Stimulated activated CD4-positive, alpha-beta T cell treated with anti-CD3 and anti-CD28 coated beads, Interleukin-1b, Interleukin-23, amount 100 ng/mL, for 4 hours (primary cell): ENCODE data around the gene RMDN3.

Source experiments
- DNase-seq, 2 donors: peaks; one replicate each; pipeline ENCODE4 v3.0.0-alpha.2; 2020; ENCODE audit warnings: low read depth in 2 of 2

The RMDN3 gene, protein sequence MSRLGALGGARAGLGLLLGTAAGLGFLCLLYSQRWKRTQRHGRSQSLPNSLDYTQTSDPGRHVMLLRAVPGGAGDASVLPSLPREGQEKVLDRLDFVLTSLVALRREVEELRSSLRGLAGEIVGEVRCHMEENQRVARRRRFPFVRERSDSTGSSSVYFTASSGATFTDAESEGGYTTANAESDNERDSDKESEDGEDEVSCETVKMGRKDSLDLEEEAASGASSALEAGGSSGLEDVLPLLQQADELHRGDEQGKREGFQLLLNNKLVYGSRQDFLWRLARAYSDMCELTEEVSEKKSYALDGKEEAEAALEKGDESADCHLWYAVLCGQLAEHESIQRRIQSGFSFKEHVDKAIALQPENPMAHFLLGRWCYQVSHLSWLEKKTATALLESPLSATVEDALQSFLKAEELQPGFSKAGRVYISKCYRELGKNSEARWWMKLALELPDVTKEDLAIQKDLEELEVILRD

DNA sequence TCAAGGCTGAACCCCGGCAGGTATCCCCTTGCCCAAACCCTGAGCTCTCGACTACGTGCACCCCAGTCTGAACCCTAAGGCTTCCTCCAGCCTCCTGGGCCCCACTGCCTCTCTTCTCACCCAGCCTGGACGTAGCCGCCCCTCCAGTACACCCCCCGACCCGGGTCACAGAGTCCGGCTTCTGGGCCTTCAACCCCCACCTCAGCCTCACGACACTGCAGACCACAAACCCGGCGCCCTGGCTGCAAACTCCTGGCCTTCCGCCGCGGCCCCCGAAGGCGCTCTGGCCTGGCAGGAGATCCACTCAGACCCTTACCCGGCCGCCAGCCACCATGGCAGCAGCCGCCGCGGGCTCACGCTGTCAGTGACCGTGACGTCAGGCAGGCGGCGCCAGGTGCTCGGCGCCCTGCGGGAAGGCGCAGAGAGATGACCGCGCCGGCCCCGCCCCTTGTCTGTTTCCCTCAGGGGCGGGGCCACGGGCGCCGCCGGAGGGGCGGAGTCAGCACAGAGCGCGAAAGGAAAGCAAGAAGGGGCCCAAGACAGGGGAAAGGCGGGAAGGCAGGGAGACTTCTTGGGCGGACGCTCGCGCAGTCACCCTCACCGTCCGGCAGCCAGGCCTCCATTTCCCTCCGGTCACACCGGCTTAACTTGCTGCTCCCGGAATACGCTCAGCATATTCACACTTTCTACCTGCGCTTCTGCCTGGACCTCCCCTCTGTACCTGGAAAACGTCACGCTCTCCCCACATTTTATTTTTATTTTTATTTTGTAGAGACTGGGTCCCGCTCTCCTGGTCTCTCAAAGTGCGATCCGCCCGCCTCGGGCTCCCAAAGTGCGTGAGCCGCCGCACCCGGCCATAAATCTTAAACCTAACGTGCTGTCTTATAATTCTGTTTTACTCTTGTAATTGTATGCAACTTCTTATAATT lies at the start of gene RMDN3:
Gene RMDN3, minus strand, starts transcription at position 372 of the 929 bp plus-strand sequence. CDS start 471 bp downstream, outside the sequence.
- DNase-seq, result peak; percentile 87 to 94

DNA sequence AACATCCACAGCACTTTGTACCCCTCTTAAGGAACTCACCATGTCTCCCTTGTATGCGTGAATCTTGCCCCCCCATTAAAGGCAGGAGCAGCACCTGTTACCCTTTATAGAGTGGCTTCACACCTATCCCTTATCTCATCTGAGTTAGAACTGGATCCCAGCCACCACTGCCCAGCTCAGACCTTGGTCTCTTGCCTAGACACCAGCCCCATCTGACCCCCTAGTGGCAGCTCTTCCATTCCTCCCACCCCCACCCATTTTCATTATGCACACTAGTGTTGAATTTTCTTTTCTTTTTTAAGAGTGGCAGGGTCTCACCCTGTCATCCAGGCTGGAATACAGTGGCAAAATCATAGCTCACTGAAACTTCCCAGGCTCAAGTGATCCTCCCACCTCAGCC lies 48.6 kb upstream of the RMDN3 start:
- DNase-seq, result no peak

DNA sequence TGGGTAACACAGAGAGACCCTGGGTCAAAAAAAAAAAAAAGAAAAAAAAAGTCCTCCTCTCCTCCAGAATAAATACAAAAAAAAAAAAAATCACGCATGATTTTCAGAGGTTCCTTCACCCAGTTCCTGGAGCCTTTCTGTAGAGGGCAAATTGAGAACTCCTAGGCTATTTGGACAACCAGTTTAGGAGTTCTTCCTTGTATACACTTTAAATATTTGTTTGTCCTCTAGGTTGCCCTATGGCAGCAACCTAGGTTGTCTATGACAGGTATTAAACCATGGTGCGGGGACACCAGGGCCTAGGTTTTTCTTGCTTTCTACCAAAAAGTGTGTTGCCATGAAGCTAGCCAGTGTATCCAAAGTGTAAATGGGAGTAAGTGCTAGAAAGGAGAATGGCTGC lies 48.0 kb upstream of the RMDN3 start:
- no peak for DNase-seq

DNA sequence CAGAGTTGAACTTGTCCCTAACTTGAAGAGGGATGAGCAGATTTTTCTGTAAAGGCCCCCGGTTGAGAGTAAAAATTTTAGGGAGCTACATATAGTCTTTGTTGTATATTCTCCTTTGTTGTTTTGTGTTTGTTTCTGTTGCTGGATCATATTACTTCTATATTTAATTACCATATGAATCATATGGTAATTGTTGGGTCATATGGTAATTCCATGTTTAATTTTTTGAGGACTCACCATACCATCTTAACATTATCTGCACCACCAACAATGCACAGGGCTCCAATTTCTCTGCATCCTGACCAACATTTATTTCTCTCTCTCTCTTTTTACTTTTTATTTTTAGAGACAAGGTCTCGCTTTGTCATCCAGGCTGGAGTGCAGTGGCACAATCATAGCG lies 44.5 kb upstream of the RMDN3 start:
- DNase-seq, result no peak

DNA sequence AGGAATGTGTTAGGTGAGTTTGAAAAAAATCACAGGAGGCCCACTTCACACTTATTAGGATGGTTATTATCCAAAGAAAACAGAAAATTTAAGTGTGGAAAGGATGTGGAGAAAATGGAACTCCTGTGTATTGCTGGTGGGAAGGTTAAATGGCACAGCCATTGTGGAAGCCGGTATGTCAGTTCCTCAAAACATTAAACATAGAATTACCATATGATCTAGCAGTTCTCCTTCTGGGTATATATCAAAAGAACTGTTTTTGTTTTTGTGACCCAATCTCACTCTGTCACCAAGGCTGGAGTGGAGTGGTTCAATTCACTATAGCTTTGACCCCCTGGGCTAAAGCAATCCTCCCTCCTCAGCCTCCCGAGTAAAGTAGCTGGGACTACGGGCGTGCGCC lies 41.5 kb upstream of the RMDN3 start:
- DNase-seq, result no peak

DNA sequence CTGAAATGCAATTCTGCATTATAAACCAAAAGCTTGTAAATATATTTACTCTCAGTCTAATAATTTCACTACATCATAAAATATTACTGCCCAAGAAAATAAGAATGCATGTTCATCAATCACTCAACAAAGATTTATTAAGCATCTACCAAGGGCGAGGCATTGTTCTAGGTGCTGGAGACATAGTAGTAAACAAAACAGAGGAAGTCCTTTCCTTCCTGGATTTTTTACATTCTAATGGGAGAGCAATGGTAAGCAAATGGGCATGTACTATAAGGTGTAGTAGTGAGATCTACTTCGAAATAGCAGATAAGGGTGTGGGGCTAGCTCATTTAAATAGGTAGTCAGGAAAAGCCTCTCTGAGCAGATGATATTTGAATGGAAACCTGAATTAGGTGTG lies 41.0 kb upstream of the RMDN3 start:
- no peak for DNase-seq

DNA sequence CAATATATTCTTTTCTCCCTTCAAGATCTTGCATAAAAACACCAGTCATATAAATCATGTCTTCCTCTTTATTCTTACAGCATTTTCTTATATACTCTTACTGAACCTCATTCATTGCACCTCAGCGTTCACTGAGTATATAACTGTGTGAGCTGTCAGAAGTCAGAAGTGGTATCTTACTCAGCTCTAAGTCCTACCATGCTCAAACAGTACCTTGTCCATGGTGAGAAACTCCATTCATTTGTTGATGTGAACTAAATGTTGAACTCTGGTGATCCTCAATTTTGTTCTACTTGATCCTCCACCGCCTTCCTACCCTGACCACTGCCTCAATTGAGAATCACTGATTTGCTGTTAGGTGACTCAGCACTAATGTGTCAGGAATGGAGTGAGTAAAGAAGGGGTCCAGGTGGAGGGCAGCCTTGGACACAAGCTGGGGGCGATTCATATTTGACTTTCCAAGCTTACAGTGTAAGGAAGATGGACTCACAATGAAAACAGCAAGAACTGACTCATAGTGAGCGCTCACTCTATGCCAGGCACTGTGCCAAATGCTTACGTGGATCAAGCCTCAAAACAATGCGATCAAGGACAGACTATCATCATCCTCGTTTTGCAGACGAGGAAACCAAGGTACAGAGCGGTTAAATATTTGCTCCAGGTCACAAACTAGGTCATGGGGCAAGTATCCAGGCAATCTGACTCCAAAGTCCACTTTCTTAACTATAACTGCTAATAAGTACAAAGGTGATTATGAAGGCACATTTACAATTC lies 38.3 kb upstream of the RMDN3 start:
- DNase-seq, result no peak

DNA sequence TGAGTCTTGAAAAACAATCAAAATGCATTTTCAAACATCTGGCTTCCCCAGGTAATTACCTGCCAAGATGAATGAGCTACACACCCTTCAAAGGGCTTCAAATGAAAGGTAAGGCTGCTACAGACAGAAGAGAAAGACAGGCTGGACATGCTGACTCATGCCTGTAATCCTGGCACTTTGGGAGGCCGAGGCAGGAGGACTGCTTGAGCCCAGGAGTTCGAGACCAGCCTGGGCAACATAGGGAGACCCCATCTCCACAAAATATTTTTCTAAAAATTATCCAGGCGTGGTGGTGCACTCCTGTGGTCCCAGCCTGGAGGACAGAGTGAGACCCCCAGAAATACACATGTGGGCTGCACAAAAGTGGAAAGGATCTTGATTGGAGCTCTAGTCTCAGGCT lies 37.3 kb upstream of the RMDN3 start:
- DNase-seq, result no peak

DNA sequence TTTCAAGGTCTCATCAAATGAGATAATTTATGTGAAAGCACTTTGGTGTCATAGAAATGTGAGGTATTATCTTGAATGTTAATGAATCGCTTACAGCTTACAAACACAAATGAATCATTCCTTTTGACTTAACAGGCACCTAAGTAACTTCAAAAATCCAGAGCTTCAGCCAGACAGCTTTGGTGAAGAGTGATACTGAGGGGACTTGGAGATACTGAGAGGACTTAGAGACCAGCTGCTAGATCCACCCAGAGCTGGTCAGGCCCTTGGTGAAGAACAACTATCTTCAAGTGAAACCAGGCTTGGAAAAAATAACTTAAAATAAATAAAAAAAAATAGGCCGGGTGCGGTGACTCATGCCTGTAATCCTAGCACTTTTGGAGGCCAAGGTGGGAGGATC lies 35.7 kb upstream of the RMDN3 start:
- DNase-seq, result no peak

DNA sequence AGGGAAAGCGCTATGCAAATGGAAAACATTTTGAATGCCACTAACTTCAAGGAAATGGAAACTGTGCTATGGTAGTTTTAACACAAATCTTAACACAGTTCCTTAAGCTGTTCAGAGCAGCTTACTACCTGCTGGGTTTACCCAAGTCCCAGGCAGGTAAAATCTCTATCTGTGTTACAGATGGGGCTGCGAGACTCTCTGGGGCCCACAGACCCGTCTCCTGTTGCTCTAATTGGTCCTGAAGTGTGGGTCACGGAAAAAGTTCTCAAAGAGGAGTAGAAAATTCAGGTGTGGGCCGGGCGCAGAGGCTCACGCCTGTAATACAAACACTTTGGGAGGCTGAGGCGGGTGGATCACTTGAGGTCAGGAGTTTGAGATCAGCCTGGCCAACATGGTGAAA lies 34.9 kb upstream of the RMDN3 start:
- no peak for DNase-seq

DNA sequence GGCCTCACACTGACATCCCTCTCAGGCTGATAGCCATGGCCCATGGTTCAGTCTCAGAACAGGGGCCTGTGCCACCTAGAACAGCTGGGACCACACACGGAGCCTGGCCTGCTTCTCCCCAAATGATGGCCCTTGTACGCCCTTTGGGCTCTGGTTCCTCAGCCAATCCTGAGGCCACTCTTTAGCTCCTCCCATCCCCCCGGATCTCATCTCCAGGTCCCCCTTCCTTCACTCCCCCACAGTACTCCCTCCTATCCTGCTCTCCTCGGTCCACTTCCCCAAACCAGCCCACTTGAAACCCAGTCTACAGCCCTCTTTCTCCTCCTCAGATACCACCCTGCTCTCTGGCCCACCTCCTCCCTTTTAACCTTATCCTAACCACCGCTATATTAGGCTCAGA lies 34.1 kb upstream of the RMDN3 start:
- DNase-seq, result no peak

DNA sequence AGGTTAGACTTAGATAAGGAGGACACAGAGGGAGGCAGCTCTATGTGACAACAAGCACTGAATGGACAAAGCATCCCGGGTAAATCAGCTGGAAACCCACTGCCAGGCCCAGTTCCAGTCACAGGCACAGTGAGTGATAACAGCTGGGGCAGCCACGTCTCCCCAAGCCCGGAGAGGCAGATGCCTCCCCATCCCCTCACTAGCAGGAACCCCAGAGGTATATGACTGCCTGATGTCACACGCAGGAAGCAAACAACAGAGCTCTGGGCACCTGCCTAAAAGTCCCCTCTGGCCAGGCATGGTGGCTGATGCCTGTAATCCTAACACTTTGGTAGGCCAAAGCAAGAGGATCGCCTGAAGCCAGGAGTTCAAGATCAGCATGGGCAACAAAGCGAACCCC lies 32.9 kb upstream of the RMDN3 start:
- no peak for DNase-seq

DNA sequence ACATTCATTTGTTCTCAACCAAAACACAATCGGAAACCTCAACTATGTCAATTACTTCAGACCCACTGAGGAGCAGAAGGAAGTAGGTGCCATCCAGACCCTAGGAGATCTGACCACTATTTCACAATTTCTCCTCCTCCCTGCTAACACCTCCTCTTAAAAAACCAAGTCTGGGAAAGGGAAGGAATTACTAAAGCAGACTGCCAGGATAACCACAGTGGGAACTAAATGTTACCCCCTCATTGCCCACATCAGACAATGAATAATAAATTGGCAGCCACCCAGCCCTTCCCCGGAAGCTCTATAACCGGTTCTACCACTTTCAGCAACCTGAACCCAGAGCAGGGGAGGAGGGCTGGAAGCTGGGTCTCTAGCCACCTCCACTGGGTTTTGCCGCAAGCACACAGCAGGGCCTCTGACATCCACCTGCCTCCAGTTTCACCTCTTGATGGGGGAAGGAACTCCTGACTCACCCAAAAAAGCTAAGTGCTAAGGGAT lies 32.3 kb upstream of the RMDN3 start:
- DNase-seq, result peak; percentile 46 to 55

DNA sequence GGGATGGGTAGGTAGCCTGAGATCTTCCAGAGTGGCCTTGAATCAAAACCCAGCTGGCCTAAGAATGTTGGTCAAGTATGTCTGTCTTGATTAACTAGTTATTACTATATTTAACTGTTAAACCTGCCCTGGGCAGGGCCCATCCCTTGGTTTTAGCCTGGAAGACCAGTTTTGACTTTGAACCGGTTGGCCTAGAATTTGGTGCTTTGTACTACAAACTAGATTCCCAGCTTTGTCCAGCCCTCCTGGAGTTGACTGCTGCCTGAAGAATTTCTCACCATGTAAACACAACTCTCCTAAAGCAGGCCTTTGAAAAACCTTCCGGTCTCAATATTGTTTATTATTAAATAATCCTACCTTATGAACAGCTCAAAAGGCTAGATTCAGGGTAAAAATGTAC lies 30.8 kb upstream of the RMDN3 start:
- DNase-seq, result no peak

DNA sequence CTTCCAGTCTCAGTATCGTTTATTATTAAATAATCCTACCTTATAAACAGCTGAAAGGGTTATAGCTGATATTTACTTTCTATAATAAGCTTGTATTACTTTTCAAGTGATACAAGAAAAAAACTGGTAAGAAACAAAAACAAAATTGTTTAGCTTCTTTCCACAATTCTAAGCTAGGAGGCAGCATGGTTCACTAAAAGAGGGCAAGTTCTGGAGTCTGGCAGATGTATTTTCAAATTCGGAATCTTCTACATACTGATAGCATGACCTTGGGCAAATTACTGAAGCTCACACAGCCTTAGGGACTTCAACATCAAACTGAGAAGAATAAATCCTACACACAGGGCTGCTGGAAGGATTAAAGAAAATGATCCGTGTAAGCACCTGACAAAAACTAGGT lies 30.1 kb upstream of the RMDN3 start:
- DNase-seq, result no peak

DNA sequence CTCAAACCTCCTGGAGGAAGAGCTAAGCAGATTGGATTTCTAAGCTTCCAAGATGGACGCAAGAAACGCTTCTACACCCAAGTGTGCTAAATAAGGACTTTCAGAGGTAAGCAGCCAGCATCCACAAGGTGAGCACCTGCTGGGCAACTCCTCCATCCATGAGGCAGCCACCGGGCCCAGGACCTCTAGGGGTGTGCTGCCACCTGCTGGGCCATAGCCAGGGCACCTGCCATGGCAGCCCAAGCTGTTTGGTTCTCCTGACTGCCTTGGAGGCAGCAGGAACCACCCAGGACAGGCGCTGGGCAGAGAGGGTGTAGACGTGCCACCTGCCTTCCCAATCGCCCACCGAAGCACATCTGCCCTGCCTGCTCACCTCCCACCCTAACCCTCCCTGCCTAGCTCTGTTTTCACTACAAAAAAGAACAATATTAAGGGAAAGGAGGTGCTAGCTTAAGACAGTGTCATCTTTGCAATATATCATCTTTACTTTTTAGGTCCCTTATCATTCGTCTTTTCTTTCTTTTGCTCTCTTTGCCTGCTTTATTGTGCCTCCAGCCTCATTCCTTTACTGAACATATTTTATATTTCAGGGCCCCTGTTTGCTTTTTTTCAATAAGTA lies 27.7 kb upstream of the RMDN3 start:
- peak; percentile 68 to 73 for DNase-seq

DNA sequence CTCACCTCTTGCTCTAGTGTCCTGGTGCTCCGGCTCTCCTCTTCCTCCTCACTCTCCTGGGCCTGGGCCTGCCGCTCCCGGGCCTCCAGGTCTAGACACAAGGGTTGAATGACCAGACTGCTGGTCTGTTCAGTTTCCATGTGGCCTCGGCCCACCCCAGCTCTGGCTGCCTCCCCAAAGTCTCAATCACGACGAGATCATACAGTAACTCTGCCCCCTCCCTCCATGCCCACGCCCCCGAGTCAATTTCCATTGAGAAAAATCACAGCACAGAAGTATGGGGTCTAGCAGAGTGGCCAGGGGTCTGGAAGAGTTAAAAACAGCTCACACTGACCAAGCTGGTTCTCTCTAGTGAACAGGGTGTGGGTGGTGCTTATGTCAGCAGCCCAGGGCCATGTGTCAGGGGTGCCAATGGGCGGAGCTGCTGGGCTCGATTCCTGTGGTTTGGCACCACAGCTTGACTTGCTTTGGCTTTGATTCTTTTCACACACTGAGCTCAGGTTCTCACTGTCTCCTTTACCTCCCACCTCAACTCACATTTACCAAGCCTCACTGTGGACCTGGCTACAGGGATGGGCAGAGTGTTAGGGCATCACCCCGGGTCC lies 21.6 kb upstream of the RMDN3 start:
- DNase-seq, result no peak

DNA sequence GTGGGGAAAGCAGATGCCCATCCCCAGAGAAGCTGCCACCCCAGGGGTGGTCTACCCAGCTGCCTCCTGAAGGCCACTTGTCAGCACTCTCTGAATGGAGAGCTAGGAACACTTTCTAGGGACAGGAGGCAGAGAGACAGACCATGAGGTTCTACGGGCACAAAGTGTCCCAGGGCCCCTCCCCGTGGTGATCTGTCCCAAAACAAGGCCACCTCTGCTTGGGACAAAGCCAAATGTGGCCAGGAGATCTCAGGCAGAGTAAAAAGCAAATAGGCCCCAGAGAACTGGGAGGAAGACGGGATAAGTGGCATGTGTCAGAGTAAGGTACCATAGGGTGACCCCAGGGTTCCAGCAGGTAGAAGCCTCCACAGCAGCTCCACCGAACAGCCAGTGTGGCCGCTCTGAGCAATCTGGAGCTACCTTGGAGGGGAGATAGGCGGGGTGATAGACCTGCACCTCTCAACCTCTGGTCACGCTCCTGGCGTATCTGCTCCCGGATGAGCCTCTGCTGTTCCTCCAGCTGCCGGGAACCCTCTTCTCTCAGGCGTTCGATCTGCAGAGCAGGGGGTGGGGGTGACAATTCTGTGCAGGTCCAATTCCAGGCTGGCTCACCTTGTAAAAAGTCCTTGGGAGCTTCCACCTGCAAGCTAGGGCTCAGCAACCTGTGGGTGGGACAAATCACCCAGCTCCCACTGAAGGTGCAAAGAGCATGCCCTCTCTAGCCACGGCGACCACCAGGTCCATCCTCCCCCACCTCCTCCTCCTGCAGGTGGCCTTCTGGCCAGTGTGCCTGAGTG lies 20.9 kb upstream of the RMDN3 start:
- no peak for DNase-seq

DNA sequence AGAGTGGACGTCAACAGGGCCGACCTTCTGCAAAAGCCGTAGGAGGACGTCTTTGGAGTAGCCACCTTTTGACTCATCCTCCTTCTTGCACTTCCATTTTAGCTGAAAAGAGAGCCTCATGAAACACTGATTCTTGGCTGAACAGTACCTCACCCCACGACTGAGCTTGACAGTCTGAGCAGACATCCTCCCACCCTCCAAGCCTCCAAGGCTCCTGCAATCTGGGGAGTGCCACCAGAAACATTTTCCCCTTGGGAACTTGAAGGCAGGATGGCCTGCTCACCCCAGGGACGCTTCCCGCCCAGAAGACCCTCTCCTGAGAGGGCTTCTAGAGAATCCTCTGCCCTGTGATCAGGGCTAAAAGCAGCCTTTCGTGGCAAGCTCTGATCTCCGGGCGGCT lies 20.0 kb upstream of the RMDN3 start:
- no peak for DNase-seq

DNA sequence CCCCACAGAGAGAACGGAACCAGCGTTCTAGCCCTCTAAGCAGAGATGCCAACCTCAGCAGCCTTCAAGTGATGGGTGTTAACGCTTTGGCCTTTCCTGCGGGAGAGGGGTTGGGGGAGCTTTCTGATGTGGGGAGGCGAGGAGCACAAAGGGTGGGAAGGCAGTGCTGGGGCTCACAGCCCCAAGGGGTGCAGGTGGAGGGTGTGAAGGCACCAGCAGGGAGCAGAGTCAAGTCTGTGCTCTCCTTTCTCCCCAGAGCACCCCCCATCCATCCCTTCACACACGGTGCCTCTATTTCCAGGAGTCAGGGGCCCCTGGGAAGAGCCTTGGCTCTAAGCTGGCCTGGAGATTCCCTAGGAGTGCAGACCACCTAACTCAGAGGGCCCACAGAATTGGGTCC lies 18.8 kb upstream of the RMDN3 start:
- no peak for DNase-seq
